GM12875 (cell line): ENCODE measurements around the gene ORAI2.
A peak's percentile ranks its signal among the peaks of the same experiment; 100 is the strongest.

Source experiments
- H3K4me3 ChIP-seq: one replicate; pipeline ENCODE4 v1.5.1; 2011; ENCODE audit warnings: low read depth, low read length, control low read depth
- CTCF ChIP-seq: IDR thresholded peaks from 2 replicates; pipeline ENCODE4 v1.5.1; 2011; ENCODE audit warnings: low read depth, mild to moderate bottlenecking, control low read depth, inconsistent platforms, low read length, moderate library complexity, borderline replicate concordance; ENCODE audit not compliant: insufficient read depth

ORAI2 gene

DNA sequence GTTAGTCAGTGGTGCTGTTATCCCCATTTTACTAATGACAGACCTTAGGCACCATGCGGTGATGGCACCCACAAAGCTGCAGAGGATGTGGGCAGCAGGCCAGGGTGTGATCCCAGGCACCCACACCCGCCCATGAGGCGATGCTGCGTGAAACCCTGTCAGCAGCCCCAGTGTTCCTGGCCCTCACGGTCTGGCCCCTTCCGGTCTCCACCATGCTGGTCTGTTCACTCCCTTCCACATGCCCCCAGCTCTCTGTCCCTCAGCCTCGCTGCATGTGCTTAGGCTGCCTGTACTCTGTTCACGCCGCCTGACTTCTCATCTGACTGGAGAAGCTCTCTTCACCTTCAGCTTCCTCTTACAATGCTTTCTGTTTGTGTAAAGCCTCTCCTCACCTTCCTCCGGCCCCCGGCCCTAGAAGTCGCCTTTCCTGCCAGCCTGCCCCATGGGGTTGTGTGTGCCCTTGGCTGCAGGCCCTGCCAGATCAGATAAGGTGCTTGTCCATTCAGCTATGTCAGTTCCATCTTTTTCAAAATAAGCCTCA lies 17.6 kb upstream of the ORAI2 start:
- TF ChIP-seq CTCF = no peak
- peak overlapping the region; percentile 8 for H3K4me3 ChIP-seq

GRCh38 chr7:102416406-102416805 lies 17.0 kb upstream of the ORAI2 start:
- TF ChIP-seq CTCF = no peak
- H3K4me3 ChIP-seq = no peak overlapping the region

GRCh38 chr7:102417105-102417504 lies 16.3 kb upstream of the ORAI2 start:
- H3K4me3 ChIP-seq = no peak overlapping the region

DNA sequence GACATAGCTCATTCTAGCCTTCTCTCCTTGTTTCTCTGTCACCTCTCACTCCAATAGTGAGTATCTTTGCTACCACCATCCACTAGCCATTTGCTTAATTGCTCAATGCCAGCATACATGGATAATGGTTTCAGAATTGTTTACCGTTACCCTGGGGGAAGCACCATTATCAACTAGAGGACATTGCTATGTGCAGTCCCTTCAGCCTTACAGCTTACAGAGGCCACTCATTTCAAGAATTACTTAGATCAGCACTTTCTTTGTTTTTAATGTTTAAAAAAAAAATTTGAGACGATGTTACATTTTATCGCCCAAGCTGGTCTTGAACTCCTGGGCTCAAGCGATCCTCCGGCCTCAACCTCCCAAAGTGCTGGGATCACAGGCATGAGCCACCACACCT lies 14.8 kb upstream of the ORAI2 start:
- no peak for TF ChIP-seq CTCF
- no peak overlapping the region for H3K4me3 ChIP-seq

More at GRCh38 chr7:102417105-102417504, 16.3 kb upstream of the ORAI2 start:
- no peak for TF ChIP-seq CTCF

DNA sequence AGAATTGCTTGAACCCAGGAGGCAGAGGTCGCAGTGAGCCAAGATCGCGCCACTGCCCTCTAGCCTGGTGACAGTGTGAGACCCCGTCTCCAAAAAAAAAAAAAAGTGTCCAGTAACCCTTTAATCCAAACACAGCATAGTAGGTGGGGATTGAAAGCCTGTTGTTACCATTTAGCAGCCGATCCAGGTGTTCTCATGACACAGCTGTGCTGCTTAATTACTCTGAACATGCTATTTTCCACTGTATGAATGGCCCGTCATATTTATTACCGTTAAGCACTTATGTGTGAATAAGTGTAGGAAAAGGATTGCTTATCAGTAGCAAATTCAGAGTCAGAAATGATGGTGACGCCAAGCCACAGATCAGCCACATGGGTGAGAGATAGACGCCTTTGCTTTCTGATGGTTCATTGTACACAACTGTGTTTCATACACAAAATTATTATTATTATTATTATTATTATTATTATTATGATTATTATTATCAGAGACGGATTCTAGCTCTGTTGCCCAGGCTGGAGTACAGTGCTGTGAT lies 11.6 kb upstream of the ORAI2 start:
- no peak for TF ChIP-seq CTCF
- H3K4me3 ChIP-seq = no peak overlapping the region

DNA sequence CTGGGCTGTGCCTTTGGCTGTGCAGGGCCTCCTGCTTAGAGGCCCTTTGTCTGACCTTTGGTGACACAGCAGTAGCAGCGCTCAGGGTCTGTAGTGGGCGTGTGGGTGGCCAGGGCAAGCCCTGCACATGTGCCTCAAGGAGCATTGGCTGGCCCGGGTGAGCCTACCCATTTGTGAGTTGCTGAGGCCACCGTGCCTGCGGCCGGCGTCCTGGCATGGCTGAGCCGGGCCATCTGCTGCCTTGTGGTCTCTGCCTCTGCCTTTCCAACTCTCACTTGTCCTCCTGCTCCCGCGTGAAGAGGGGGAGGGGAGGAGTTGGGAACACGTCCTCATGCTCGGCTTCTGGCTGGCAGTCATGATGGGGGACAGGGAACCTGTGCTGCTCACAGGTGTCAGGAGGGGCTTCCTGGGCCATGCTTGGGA lies 9.2 kb upstream of the ORAI2 start:
- TF ChIP-seq CTCF = no peak
- H3K4me3 ChIP-seq = no peak overlapping the region

GRCh38 chr7:102424787-102425218 lies 8.6 kb upstream of the ORAI2 start:
- H3K4me3 ChIP-seq = peak overlapping the region; percentile 49
- no peak for TF ChIP-seq CTCF
